ENCODE measurements around the gene CDH20.

DNA sequence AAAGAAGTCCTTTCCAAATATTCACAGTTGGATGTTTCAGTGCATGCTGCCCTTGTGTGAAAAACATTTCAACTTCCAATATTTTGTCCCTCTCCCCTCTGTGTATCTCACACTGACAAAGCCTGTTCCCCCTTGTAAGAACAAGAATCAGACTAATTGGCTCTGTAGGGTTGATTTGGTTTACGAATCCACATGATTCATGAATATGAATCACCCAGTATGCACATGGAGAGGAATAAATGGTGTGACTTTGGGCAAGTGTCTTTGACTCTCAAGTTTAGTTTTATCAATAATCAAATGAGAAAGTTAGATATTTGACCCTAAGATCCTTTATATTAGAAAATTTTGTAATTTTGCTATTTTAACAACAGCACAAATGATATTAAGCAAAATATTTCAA lies 9.3 kb upstream of the CDH20 start:
- TF ChIP-seq TAF1 (IDR thresholded peaks at IDR 0.05; ENCODE audit: low read depth, low read length) (no peak), PAX5 (IDR thresholded peaks at IDR 0.05; ENCODE audit: insufficient read depth, low read length, severe bottlenecking) (no peak), POLR2A (IDR thresholded peaks at IDR 0.05; ENCODE audit: low read depth, low read length) (no peak), POU2F2 (IDR thresholded peaks at IDR 0.05; ENCODE audit: low read depth, low read length) (no peak), POLR2AphosphoS5 (IDR thresholded peaks at IDR 0.05; ENCODE audit: low read depth, low read length) (no peak)
